Measurements from ENCODE around the gene SNX7. TPM values are rescaled to one million over a fixed set of nuclear protein-coding genes. Genes with fewer than 3 reads are reported as not detected.

Gene SNX7
- total RNA-seq, 1 donor from 2014 or later: 39.9 TPM

DNA sequence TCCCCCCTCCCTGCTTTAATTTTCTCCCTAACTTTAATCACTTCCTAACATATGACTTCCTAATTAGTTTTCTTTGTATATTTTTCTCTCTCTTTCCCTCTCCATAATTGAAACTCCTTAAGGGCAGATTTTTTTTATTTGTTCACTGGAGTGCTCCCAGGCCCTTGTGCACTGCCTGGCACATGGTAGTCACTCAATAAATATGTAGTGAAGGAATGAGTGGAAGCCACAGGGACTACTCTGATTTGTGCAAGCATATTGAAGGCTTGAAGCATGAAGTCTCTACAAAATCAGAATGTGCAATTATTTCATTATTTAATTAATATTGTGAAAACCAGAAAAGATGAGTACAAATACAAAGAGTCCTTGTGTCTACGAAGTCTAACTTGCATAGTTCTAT lies 41.5 kb downstream of the SNX7 start:
- Histone ChIP-seq H3K9ac (ENCODE audit: low read length) (no peak overlapping the region), H3K9me3 (ENCODE audit: insufficient read depth, low read depth, low read length) (no peaks in the 10 kb centered on the region), H3K4me2 (ENCODE audit: low read length) (no peak overlapping the region), H3K27ac (ENCODE audit: low read depth, low read length) (peak overlapping the region; percentile 23), H3K36me3 (ENCODE audit: insufficient read depth, low read length) (no peaks in the 10 kb centered on the region), H4K20me1 (ENCODE audit: insufficient read depth, low read length) (no peaks in the 10 kb centered on the region), H3K79me2 (ENCODE audit: insufficient read depth, low read length) (no peaks in the 10 kb centered on the region), H2AFZ (ENCODE audit: low read depth, low read length) (no peak overlapping the region), H3K4me1 (ENCODE audit: insufficient read depth, low read length) (no peaks in the 10 kb centered on the region), H3K4me3 (ENCODE audit: insufficient read depth, low read depth, low read length) (no peak overlapping the region), H3K27me3 (ENCODE audit: insufficient read depth, low read length) (no peaks in the 10 kb centered on the region)
- H3K27me3 Mint-ChIP-seq (ENCODE audit: low read depth, unreplicated experiment): no peaks in the 10 kb centered on the region
- TF ChIP-seq, protein P1, sequence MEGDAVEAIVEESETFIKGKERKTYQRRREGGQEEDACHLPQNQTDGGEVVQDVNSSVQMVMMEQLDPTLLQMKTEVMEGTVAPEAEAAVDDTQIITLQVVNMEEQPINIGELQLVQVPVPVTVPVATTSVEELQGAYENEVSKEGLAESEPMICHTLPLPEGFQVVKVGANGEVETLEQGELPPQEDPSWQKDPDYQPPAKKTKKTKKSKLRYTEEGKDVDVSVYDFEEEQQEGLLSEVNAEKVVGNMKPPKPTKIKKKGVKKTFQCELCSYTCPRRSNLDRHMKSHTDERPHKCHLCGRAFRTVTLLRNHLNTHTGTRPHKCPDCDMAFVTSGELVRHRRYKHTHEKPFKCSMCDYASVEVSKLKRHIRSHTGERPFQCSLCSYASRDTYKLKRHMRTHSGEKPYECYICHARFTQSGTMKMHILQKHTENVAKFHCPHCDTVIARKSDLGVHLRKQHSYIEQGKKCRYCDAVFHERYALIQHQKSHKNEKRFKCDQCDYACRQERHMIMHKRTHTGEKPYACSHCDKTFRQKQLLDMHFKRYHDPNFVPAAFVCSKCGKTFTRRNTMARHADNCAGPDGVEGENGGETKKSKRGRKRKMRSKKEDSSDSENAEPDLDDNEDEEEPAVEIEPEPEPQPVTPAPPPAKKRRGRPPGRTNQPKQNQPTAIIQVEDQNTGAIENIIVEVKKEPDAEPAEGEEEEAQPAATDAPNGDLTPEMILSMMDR (IDR thresholded peaks at IDR 0.05; ENCODE audit: insufficient read depth, low read depth, low read length): no peak
- TF ChIP-seq EZH2 (IDR thresholded peaks at IDR 0.05; ENCODE audit: insufficient read depth, low read length): no peak
- FAIRE-seq (no peak), DNase-seq (ENCODE audit: low read depth) (peak; percentile 69)
- H3K9me3 Mint-ChIP-seq (ENCODE audit: unreplicated experiment): no peaks in the 10 kb centered on the region
- H3K36me3 Mint-ChIP-seq (ENCODE audit: low read depth, unreplicated experiment): peaks cover 1% of the 10 kb centered on the region
- H3K4me1 Mint-ChIP-seq (ENCODE audit: low read depth, unreplicated experiment): peaks cover 17% of the 10 kb centered on the region
- peak overlapping the region; percentile 28 for H3K4me3 Mint-ChIP-seq (ENCODE audit: unreplicated experiment)
- peak overlapping the region; percentile 96 for H3K27ac Mint-ChIP-seq (ENCODE audit: unreplicated experiment)

DNA sequence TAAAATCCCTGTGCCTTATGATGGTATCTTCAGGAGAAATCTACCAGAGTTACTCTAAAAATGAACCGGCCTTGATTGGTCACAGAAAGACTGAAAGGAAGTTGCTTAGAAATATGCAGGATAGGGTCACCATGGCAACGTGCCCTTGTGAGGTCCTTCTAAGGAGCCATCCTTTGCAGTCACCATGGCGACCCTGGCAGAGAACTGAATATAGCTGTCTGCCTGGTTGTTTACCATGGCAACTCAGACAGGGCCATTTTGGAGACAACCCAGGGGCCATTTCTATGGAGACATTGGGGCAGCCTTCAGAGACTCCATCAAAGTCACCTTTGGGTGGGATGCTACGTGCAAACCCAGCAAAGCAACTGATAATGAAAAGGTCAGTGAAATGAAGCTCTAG lies 43.0 kb downstream of the SNX7 start:
- H3K36me3 Mint-ChIP-seq (ENCODE audit: low read depth, unreplicated experiment): peaks cover 1% of the 10 kb centered on the region
- H3K79me2 ChIP-seq (ENCODE audit: insufficient read depth, low read length): no peaks in the 10 kb centered on the region
- H3K36me3 ChIP-seq (ENCODE audit: insufficient read depth, low read length): no peaks in the 10 kb centered on the region
- H3K4me1 ChIP-seq (ENCODE audit: insufficient read depth, low read length): no peaks in the 10 kb centered on the region
- no peak overlapping the region for H3K27ac ChIP-seq (ENCODE audit: low read depth, low read length)
- no peaks in the 10 kb centered on the region for H3K9me3 ChIP-seq (ENCODE audit: insufficient read depth, low read depth, low read length)
- no peak for FAIRE-seq
- TF ChIP-seq, protein P1 (IDR thresholded peaks at IDR 0.05; ENCODE audit: insufficient read depth, low read depth, low read length): no peak
- no peak for TF ChIP-seq EZH2 (IDR thresholded peaks at IDR 0.05; ENCODE audit: insufficient read depth, low read length)
- no peaks in the 10 kb centered on the region for H3K27me3 ChIP-seq (ENCODE audit: insufficient read depth, low read length)
- no peak overlapping the region for H3K4me2 ChIP-seq (ENCODE audit: low read length)
- peak; percentile 49 for DNase-seq (ENCODE audit: low read depth)
- H3K9ac ChIP-seq (ENCODE audit: low read length): no peak overlapping the region
- no peaks in the 10 kb centered on the region for H3K9me3 Mint-ChIP-seq (ENCODE audit: unreplicated experiment)
- H3K27me3 Mint-ChIP-seq (ENCODE audit: low read depth, unreplicated experiment): no peaks in the 10 kb centered on the region
- H3K4me1 Mint-ChIP-seq (ENCODE audit: low read depth, unreplicated experiment): peaks cover 17% of the 10 kb centered on the region
- H3K4me3 ChIP-seq (ENCODE audit: insufficient read depth, low read depth, low read length): no peak overlapping the region
- H4K20me1 ChIP-seq (ENCODE audit: insufficient read depth, low read length): no peaks in the 10 kb centered on the region
- H2AFZ ChIP-seq (ENCODE audit: low read depth, low read length): no peak overlapping the region
- H3K27ac Mint-ChIP-seq (ENCODE audit: unreplicated experiment): peak overlapping the region; percentile 82
- no peak overlapping the region for H3K4me3 Mint-ChIP-seq (ENCODE audit: unreplicated experiment)

DNA sequence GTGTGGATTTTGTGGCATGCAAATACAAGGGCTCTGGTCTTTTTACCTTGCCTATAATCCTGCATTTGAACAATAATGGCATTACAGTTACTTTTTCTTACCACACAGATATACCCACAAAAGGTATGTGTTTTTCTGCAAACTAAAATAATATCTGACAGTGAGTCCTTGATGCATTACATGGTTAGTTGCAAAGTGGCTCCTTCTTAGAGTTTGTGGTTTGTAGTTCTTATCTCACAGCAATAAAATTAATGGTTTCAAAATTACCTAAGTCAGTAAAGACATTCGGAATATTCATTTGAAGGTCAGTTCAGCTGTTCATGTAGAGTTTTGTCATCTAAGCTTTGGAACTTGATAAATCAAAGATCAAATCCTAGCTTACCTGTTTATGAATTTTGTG lies 43.5 kb downstream of the SNX7 start:
- Histone ChIP-seq H3K79me2 (ENCODE audit: insufficient read depth, low read length) (no peaks in the 10 kb centered on the region), H3K4me1 (ENCODE audit: insufficient read depth, low read length) (no peaks in the 10 kb centered on the region), H4K20me1 (ENCODE audit: insufficient read depth, low read length) (no peaks in the 10 kb centered on the region), H3K4me3 (ENCODE audit: insufficient read depth, low read depth, low read length) (no peak overlapping the region), H2AFZ (ENCODE audit: low read depth, low read length) (no peak overlapping the region), H3K9ac (ENCODE audit: low read length) (no peak overlapping the region), H3K36me3 (ENCODE audit: insufficient read depth, low read length) (no peaks in the 10 kb centered on the region), H3K9me3 (ENCODE audit: insufficient read depth, low read depth, low read length) (no peaks in the 10 kb centered on the region), H3K4me2 (ENCODE audit: low read length) (no peak overlapping the region), H3K27ac (ENCODE audit: low read depth, low read length) (no peak overlapping the region), H3K27me3 (ENCODE audit: insufficient read depth, low read length) (no peaks in the 10 kb centered on the region)
- Mint-ChIP-seq H3K4me1 (ENCODE audit: low read depth, unreplicated experiment) (peaks cover 17% of the 10 kb centered on the region), H3K9me3 (ENCODE audit: unreplicated experiment) (no peaks in the 10 kb centered on the region), H3K27me3 (ENCODE audit: low read depth, unreplicated experiment) (no peaks in the 10 kb centered on the region), H3K27ac (ENCODE audit: unreplicated experiment) (no peak overlapping the region), H3K36me3 (ENCODE audit: low read depth, unreplicated experiment) (peaks cover 1% of the 10 kb centered on the region), H3K4me3 (ENCODE audit: unreplicated experiment) (no peak overlapping the region)
- FAIRE-seq (no peak), DNase-seq (ENCODE audit: low read depth) (peak; percentile 42)
- TF ChIP-seq, protein P1 (IDR thresholded peaks at IDR 0.05; ENCODE audit: insufficient read depth, low read depth, low read length): no peak
- no peak for TF ChIP-seq EZH2 (IDR thresholded peaks at IDR 0.05; ENCODE audit: insufficient read depth, low read length)
